CD14-positive monocyte (primary cell): Measurements from ENCODE around the gene CAPZA1. TPM values are rescaled to one million over a fixed set of nuclear protein-coding genes. Genes with fewer than 3 reads are reported as not detected.

ENCODE experiments used
- DNase-seq, 3 donors: peaks; one replicate each; pipeline ENCODE4 v3.0.0-alpha.2; 2011 to 2022
- H2AFZ ChIP-seq: 2 replicates; pipeline ENCODE4 v1.6.0; 2012; ENCODE audit warnings: mild to moderate bottlenecking, low read depth, low read length, inconsistent platforms; ENCODE audit not compliant: insufficient read depth, poor library complexity, severe bottlenecking
- H3K27ac ChIP-seq, 2 donors: 1 replicate in 1 of 2; 2 replicates in 1 of 2; pipeline ENCODE4 v1.5.1; 2012 to 2013; ENCODE audit warnings: low read length in 2 of 2, control low read depth in 1 of 2, inconsistent platforms in 1 of 2, low read depth in 1 of 2, mild to moderate bottlenecking in 1 of 2
- H3K27me3 ChIP-seq, 2 donors: one replicate each; pipeline versions ENCODE4 v1.6.0 to v1.6.1; 2011 to 2013; ENCODE audit warnings: low read length in 2 of 2; ENCODE audit not compliant: control insufficient read depth in 2 of 2, insufficient read depth in 2 of 2
- H3K36me3 ChIP-seq, 2 donors: replicated peaks in 1 of 2; 1 replicate in 1 of 2; 2 replicates in 1 of 2; pipeline versions ENCODE4 v1.5.1 to v1.6.1; 2012 to 2013; ENCODE audit warnings: low read length in 2 of 2, control low read depth in 1 of 2, inconsistent platforms in 1 of 2, mild to moderate bottlenecking in 1 of 2; ENCODE audit not compliant: insufficient read depth in 2 of 2, control insufficient read depth in 1 of 2
- H3K4me1 ChIP-seq, 2 donors: 1 replicate in 1 of 2; 2 replicates in 1 of 2; pipeline versions ENCODE4 v1.5.1 to v1.6.1; 2012 to 2013; ENCODE audit warnings: low read length in 2 of 2, control low read depth in 1 of 2, inconsistent platforms in 1 of 2, mild to moderate bottlenecking in 1 of 2, moderate library complexity in 1 of 2; ENCODE audit not compliant: insufficient read depth in 2 of 2, control insufficient read depth in 1 of 2
- H3K4me2 ChIP-seq: replicated peaks from 2 replicates; pipeline ENCODE3; 2012; ENCODE audit warnings: low read length, moderate library complexity, mild to moderate bottlenecking; ENCODE audit not compliant: poor library complexity, severe bottlenecking; ENCODE audit errors: extremely low read depth
- H3K4me3 ChIP-seq, 3 experiments: fragments of 200-600 bp in 1 of 3; sonication (generic) in 1 of 3; replicated peaks in 1 of 3; 1 replicate in 2 of 3; 2 replicates in 1 of 3; pipeline ENCODE4 v1.5.1; 2011 to 2013; ENCODE audit warnings: low read length in 3 of 3, mild to moderate bottlenecking in 3 of 3, control low read depth in 2 of 3, low read depth in 2 of 3, inconsistent platforms in 1 of 3, moderate library complexity in 1 of 3
- H3K79me2 ChIP-seq: 2 replicates; pipeline ENCODE4 v1.6.0; 2012; ENCODE audit warnings: mild to moderate bottlenecking, control low read depth, inconsistent platforms, low read length, moderate library complexity; ENCODE audit not compliant: insufficient read depth
- H3K9ac ChIP-seq: 2 replicates; pipeline ENCODE4 v1.6.0; 2017; ENCODE audit warnings: low read length, mild to moderate bottlenecking; ENCODE audit not compliant: insufficient read depth, poor library complexity, severe bottlenecking
- H3K9me3 ChIP-seq, 2 donors: replicated peaks in 1 of 2; 1 replicate in 1 of 2; 2 replicates in 1 of 2; pipeline versions ENCODE4 v1.5.1 to v1.6.1; 2012 to 2013; ENCODE audit warnings: low read length in 2 of 2, control low read depth in 1 of 2; ENCODE audit not compliant: control insufficient read depth in 1 of 2, insufficient read depth in 1 of 2
- H4K20me1 ChIP-seq: 2 replicates; pipeline ENCODE4 v1.6.0; 2012; ENCODE audit warnings: mild to moderate bottlenecking, low read length, control low read depth, moderate library complexity; ENCODE audit not compliant: insufficient read depth
- H3K27ac Mint-ChIP-seq, 7 donors: one replicate each; pipeline ENCODE4 v1.8.0; 2020; ENCODE audit warnings: mild to moderate bottlenecking in 7 of 7, mixed read lengths in 7 of 7, moderate library complexity in 6 of 7, inconsistent platforms in 2 of 7
- H3K27me3 Mint-ChIP-seq, 3 donors: one replicate each; pipeline ENCODE4 v1.8.0; 2021 to 2022; ENCODE audit warnings: low read depth in 3 of 3, mild to moderate bottlenecking in 3 of 3, mixed read lengths in 3 of 3, moderate library complexity in 3 of 3, inconsistent platforms in 1 of 3
- H3K36me3 Mint-ChIP-seq, 2 donors: one replicate each; pipeline ENCODE4 v1.8.0; 2020; ENCODE audit warnings: mixed read lengths in 2 of 2, inconsistent platforms in 1 of 2, mild to moderate bottlenecking in 1 of 2
- H3K4me1 Mint-ChIP-seq: one replicate; pipeline ENCODE4 v1.8.0; 2020; ENCODE audit warnings: mild to moderate bottlenecking, mixed read lengths
- H3K4me3 Mint-ChIP-seq, 2 donors: one replicate each; pipeline ENCODE4 v1.8.0; 2020; ENCODE audit warnings: mild to moderate bottlenecking in 2 of 2, mixed read lengths in 2 of 2, moderate library complexity in 1 of 2
- H3K9me3 Mint-ChIP-seq, 7 donors: one replicate each; pipeline ENCODE4 v1.8.0; 2020 to 2022; ENCODE audit warnings: mixed read lengths in 7 of 7, mild to moderate bottlenecking in 6 of 7, moderate library complexity in 6 of 7, inconsistent platforms in 2 of 7
- WGBS: methylation state at CpG from one replicate; pipeline ENCODE4 v1.1.5; 2013; ENCODE audit warnings: missing lambda C conversion rate; ENCODE audit not compliant: insufficient coverage; 5-methylcytosine and 5-hydroxymethylcytosine counted together
- intact Hi-C, 2 donors: fragments of 100-400 bp; cut with micrococcal nuclease; formaldehyde crosslinking; loops; one replicate each; pipeline versions ENCODE4 v1.15.0 to v1.15.1; 2023
- polyA plus RNA-seq, 3 donors: library from polyadenylated mRNA; depleted of rRNA in 1 of 3; unstranded in 2 of 3; stranded (reverse) in 1 of 3; fragments of 300-500 nt in 2 of 3; fragments of >200 nt in 1 of 3; fragmentation: Illumina TruSeq in 2 of 3; gene quantifications; 1 replicate in 2 of 3; 2 replicates in 1 of 3; pipeline ENCODE4 v1.2.3, GENCODE V29; 2012 to 2021
- TF ChIP-seq, protein P1 (sequence below): fragments of 200-600 bp; IDR thresholded peaks from one replicate; pipeline ENCODE4 v1.8.0; 2022; ENCODE audit warnings: antibody characterized with exemption, mild to moderate bottlenecking

Gene CAPZA1
- polyA plus RNA-seq, 3 donors: 93.4 to 357 (median 339) TPM

DNA sequence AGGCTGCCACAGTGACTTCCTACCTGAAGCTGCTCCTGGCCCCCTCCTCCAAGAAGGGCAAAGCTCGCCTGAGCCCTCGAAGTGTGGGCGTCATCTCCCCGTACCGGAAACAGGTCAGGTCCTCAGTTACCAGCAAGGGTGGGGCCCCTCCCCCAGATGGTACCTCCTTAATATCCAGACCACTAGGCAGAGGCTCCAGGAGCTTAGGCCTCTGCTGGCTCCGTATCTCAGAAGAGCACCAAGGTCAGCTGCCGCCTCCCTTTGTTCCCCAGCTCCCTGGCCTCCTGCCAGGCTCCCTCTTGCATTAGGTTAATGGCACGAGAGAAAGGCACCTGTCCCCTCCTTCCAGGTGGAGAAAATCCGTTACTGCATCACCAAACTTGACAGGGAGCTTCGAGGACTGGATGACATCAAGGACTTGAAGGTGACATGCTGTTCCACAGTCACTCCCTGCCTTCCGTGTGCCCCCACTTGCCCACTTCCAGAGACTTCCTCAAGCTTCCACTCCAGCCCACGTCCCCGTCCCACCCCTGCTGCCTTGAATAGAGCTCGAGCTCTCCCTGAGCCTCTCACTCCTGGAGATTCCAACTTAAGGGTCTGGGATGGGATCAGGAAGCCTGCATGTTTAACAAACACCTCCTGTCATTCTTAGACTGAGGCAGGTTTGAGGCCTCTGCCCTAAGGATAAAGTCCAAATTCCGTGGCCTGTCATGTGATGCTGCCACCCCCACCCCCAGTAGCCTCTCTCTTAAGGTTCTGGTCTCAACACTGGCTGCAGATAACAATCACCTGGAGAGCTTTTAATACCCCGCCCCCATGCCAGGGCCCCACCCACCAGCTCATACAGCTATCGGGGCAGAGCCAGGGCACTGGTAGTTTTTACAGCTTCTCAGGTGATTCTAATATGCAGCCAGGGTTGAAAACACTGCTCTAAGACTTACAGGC, 79.0 kb downstream of the CAPZA1 start:
- Histone ChIP-seq H3K36me3 (peaks cover 3 to 37% of the 10 kb centered on the region in 2 donors), H3K27me3 (no peaks in the 10 kb centered on the region), H3K4me2 (no peak overlapping the region), H3K79me2 (no peaks in the 10 kb centered on the region), H3K4me1 (peaks cover 31% of the 10 kb centered on the region in 2 donors), H4K20me1 (no peaks in the 10 kb centered on the region), H3K9ac (no peak overlapping the region), H3K9me3 (no peaks in the 10 kb centered on the region), H2AFZ (no peak overlapping the region), H3K27ac (no peak overlapping the region), H3K4me3 (no peak overlapping the region)
- H3K36me3 Mint-ChIP-seq: peaks cover 12 to 27% of the 10 kb centered on the region in 2 donors
- TF ChIP-seq, protein P1, sequence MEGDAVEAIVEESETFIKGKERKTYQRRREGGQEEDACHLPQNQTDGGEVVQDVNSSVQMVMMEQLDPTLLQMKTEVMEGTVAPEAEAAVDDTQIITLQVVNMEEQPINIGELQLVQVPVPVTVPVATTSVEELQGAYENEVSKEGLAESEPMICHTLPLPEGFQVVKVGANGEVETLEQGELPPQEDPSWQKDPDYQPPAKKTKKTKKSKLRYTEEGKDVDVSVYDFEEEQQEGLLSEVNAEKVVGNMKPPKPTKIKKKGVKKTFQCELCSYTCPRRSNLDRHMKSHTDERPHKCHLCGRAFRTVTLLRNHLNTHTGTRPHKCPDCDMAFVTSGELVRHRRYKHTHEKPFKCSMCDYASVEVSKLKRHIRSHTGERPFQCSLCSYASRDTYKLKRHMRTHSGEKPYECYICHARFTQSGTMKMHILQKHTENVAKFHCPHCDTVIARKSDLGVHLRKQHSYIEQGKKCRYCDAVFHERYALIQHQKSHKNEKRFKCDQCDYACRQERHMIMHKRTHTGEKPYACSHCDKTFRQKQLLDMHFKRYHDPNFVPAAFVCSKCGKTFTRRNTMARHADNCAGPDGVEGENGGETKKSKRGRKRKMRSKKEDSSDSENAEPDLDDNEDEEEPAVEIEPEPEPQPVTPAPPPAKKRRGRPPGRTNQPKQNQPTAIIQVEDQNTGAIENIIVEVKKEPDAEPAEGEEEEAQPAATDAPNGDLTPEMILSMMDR: no peak
- WGBS: 96% methylated on average over 13 of the region's 17 CpGs
- DNase-seq: no peak
- peak overlapping the region in 1 of 7 donors; percentile 7 for H3K27ac Mint-ChIP-seq
- H3K9me3 Mint-ChIP-seq: peaks cover 0 to 2% (median 0%) of the 10 kb centered on the region in 7 donors
- no peak overlapping the region for H3K4me3 Mint-ChIP-seq
- H3K4me1 Mint-ChIP-seq: peaks cover 36% of the 10 kb centered on the region
- intact Hi-C loops: no loop called here
- H3K27me3 Mint-ChIP-seq: peaks cover 0 to 4% (median 3%) of the 10 kb centered on the region in 3 donors

DNA sequence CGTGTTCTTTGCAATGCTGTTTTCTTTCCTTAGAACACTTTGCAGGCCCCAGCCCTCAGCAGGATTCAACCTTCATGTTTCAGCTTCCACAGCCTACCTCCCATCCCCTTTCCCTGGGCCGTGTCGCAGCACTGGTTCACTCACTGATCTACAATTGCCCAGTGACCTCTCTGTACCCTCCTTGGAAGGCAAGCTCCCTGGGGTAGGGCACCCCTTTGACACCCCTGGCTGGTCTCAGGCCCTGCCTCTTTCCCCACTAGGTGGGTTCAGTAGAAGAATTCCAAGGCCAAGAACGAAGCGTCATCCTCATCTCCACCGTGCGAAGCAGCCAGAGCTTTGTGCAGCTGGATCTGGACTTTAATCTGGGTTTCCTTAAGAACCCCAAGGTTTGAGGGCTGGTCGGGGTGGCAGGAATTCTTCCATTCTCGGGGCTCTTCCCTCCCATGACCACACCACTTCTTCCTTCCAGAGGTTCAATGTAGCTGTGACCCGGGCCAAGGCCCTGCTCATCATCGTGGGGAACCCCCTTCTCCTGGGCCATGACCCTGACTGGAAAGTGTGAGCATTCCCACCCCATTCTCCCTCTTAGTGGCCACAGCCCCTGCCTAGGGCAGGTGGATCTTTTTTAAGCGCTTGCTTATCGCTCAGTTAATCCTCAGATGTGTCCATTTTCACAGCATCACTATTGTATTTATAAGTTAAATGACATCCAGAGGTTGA, 80.0 kb downstream of the CAPZA1 start:
- Histone ChIP-seq H3K27ac (peak overlapping the region; percentile 49 to 67), H3K9me3 (no peaks in the 10 kb centered on the region), H3K79me2 (no peaks in the 10 kb centered on the region), H3K4me3 (no peak overlapping the region), H2AFZ (no peak overlapping the region), H3K4me2 (peak overlapping the region; percentile 60), H3K36me3 (peaks cover 0 to 27% of the 10 kb centered on the region in 2 donors), H3K4me1 (peaks cover 33 to 35% of the 10 kb centered on the region in 2 donors), H3K9ac (no peak overlapping the region), H4K20me1 (no peaks in the 10 kb centered on the region), H3K27me3 (peaks cover 0 to 4% of the 10 kb centered on the region in 2 donors)
- WGBS: 90% methylated on average over 4 of the region's 13 CpGs
- no peak overlapping the region for H3K4me3 Mint-ChIP-seq
- intact Hi-C loops: loop anchor here (5.0 to 10.0 kb wide), 3 partner anchors 195 to 345 kb away; partner anchors contain the start of gene WNT2B (in 1 of the 2)
- H3K36me3 Mint-ChIP-seq: peaks cover 12 to 27% of the 10 kb centered on the region in 2 donors
- H3K27ac Mint-ChIP-seq: peak overlapping the region; percentile 21 to 95 (median 51)
- DNase-seq: no peak
- peaks cover 0 to 9% (median 6%) of the 10 kb centered on the region in 3 donors for H3K27me3 Mint-ChIP-seq
- peaks cover 0 to 2% (median 0%) of the 10 kb centered on the region in 7 donors for H3K9me3 Mint-ChIP-seq
- H3K4me1 Mint-ChIP-seq: peaks cover 44% of the 10 kb centered on the region
- TF ChIP-seq, protein P1: no peak
